ENCODE data around the gene KCNQ1.

The KCNQ1 gene

DNA sequence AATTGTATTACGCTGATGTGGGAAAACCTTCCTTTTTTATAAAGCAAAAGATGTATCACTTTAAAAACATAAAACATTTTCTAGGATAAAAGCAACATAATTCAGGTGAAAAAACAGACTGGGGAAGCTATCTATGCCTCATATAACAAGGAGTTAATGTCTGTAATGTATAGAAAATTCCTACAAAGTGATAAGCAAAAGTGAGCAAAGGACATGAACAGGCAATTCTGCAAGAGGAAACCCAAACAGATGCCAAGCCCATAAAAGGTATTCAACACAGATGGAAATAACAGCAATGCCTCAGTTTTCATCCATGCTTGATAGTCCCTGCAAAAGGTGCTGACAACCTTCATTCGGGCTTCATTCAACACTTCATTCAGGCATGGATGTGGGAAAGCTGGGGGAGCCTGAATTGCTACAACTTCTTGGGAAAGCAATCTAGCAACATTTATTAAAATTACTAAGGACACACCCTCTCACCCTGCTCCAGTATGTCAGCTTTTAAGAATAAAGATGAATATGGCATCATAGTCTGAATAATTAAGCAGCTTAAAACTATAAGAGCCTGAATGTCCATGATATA is 215.6 kb downstream of the KCNQ1 start:
- DNase-seq = no peak

GRCh38 chr11:2661173-2662023 is 216.6 kb downstream of the KCNQ1 start:
- DNase-seq = no peak

- DNase-seq = no peak
Measured at GRCh38 chr11:2662024-2662312, 217.2 kb downstream of the KCNQ1 start.

DNA sequence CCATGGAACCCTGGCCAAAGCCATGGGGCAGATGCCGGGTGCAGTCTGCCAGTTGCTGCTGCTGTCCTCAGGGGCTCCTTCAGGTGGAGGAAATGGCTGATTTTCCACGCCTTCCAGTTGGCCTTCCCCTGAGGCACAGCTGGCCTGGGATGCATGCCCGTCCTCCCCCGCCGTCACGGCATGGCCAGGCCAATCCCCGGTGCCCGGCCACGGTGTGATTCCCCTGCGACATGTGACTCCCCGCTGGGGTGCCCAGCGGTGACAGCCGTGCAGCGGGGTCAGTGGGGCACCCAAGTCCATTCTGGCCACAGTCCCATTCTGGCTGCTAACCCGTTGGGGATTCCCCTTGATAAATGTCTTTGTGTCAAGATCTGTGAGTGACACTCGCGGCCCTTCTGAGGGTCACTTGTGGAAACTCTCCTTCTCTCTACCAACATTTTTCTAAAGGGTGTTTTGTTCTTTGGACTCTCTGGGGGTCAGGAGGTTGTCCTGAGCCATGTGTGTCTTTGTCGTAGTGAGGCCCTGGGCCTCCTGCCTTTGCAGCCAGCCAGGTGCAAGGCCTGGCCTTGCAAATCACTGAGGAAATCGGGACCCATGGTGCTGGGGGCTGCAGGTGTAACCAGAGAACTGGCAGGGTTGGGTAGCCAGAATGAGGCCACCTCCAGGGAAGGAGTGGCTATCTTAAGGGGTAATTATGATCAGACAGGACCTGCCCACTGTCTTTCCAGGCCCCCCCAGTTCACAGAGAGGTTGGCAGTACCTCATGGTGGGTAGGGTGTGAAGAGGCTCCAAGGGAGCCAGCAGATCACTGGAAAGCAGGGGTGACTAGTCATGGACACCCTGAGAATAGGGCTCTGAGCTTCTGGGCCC is 217.9 kb downstream of the KCNQ1 start:
- no peak for DNase-seq

DNA sequence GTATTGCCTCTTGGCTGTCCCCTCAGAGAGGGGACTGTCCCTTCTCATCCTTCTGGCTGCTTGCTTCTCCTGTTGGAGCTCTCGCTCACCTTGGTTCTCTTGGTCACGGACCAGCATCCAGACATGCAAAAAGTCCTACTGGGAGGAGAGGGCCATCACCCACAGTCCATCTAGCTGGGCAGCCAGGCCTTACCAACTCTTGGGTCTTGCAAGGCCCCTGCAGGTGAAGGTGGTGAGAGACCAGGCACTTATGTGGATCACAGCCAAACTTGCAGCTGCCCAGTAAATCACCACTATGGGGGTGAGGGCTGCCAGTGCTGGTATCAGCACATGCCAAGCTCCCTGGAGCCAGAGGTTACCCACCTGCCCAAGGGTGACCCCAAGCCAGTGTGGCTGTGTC is 218.7 kb downstream of the KCNQ1 start:
- DNase-seq = no peak

- DNase-seq = no peak
Measured at GRCh38 chr11:2663915-2664314, 219.1 kb downstream of the KCNQ1 start.

GRCh38 chr11:2664376-2664775 is 219.6 kb downstream of the KCNQ1 start:
- no peak for DNase-seq

- no peak for DNase-seq
Measured at GRCh38 chr11:2664791-2665525, 220.2 kb downstream of the KCNQ1 start.

DNA sequence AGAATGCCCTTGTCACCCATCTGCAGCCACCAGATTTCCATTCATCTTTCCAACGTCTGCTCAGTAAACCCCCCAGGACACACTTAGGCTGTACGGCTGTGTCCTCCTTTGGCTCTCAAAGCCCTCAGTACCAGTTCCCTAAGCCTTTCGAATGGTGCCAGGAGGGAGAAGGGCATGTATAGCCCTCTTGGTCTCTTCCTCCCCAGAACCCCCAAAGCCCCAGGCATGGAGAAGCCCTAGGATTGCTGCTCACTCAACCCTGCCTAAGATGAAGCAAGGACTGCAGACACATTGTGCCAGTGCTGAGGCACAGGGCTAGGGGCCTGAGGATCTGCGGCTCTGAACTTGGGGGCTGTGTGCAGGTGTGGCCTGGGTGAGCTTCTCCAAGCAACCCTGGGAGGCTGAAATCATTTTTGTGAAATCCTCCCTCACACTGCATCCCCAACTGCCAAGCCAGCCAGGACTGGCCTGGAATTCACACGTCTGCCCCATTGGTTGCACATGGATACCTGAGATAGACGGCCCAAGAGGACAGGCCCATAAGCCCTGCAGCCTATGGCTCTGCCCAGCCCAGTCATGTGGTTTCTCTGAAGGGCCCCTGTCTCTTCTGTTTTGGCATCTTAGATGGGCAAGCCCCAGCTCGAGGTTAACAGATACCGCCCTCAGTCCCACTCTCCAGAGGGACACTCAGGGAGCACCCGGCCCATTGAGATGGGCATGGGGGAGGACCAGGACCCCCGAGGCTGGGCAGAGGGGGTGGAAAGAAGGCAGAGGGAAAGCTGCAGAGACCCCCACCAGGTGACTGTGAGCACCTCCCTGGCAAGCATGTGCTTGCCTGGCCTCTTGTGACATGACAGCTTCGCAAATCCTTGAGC is 221.0 kb downstream of the KCNQ1 start:
- DNase-seq = no peak

DNA sequence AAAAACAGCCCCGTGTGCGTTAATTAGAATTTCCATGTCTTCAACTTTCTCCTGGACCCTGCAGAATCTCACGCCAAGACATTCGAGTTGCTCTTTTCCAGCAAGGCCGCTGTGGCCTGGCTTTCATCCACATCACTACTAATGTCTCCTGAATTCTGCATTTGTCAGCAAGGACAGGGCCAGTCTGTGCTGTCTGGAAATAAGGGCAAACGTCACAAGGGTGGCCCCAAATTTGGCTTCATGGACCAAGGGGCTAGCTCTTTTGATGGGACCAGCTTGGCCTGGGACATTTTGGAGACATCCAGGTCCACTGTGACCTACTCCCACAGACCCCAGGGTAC is 221.6 kb downstream of the KCNQ1 start:
- no peak for DNase-seq

- no peak for DNase-seq
Measured at GRCh38 chr11:2666828-2667570, 222.2 kb downstream of the KCNQ1 start.

GRCh38 chr11:2667940-2668339 is 223.1 kb downstream of the KCNQ1 start:
- DNase-seq = no peak

DNA sequence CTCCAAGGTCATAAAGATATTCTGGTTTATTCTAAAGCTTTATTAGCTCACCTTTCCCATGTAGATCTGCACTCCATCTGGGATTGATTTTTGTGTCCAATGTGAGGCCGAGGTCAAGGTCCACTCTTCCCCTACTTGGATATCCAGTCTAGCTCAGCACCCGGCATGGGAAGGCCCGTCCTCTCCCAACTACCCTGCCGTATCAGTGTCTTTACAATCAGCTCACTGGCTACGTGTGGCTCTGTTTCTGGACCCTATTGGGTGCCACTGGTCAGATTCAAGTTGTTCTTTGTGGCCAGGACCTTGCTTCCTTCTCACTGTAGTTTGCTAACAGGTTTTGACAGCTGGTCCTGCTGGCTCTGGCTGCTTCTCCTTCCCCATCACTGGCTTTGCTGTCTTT is 224.1 kb downstream of the KCNQ1 start:
- DNase-seq = no peak

GRCh38 chr11:2669634-2670469 is 225.0 kb downstream of the KCNQ1 start:
- no peak for DNase-seq

DNA sequence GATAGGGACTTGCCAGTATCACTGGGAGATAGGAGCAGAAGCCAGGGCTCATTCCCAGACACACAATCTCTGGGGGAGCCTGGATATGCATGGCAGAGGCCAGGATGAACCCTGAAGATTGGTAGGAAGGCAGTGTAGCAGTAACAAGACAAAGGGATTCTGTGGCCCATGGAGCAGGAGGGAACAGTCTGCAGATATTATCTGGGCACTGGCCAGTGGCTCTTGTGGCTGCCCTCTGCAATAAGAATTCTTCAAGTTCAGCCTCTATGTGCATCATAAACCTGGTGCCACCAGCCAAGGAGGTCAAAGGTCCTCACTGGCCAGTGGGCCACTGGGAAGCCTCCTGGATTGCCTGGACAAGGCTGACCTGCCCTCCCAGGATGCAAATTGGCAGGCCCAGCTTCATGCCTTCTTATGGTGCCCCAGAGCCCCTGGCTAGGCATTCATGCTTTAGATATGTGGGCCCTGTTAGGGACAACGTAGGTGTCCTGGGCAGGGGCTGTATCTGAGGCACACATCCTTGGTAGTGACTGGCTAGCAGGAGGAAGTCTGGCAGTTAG is 225.8 kb downstream of the KCNQ1 start:
- DNase-seq = no peak

GRCh38 chr11:2671748-2672147 is 226.9 kb downstream of the KCNQ1 start:
- no peak for DNase-seq

GRCh38 chr11:2672553-2673249 is 227.9 kb downstream of the KCNQ1 start:
- DNase-seq = no peak

- DNase-seq = no peak
Measured at GRCh38 chr11:2673250-2673610, 228.4 kb downstream of the KCNQ1 start.

- DNase-seq = no peak
Measured at GRCh38 chr11:2673871-2674471, 229.2 kb downstream of the KCNQ1 start.
